Choroid plexus epithelial cell (primary cell): ENCODE measurements around the gene SLC47A2.

ENCODE experiments used
- DNase-seq: peaks from one replicate; pipeline ENCODE4 v3.0.0-alpha.2; 2010; ENCODE audit warnings: low read depth
- H3K4me3 ChIP-seq: 2 replicates; pipeline ENCODE4 v1.5.1; 2011; ENCODE audit warnings: low read depth, mild to moderate bottlenecking, control low read depth, low read length, moderate library complexity
- TF ChIP-seq, protein P1 (sequence below): conservative IDR thresholded peaks from 2 replicates; pipeline ENCODE4 v1.5.1; 2011; ENCODE audit warnings: low read depth, mild to moderate bottlenecking, control low read depth, inconsistent platforms, low read length, moderate library complexity

SLC47A2 gene

GRCh38 chr17:19753051-19753509 is 36.7 kb upstream of the SLC47A2 start:
- TF ChIP-seq, protein P1, sequence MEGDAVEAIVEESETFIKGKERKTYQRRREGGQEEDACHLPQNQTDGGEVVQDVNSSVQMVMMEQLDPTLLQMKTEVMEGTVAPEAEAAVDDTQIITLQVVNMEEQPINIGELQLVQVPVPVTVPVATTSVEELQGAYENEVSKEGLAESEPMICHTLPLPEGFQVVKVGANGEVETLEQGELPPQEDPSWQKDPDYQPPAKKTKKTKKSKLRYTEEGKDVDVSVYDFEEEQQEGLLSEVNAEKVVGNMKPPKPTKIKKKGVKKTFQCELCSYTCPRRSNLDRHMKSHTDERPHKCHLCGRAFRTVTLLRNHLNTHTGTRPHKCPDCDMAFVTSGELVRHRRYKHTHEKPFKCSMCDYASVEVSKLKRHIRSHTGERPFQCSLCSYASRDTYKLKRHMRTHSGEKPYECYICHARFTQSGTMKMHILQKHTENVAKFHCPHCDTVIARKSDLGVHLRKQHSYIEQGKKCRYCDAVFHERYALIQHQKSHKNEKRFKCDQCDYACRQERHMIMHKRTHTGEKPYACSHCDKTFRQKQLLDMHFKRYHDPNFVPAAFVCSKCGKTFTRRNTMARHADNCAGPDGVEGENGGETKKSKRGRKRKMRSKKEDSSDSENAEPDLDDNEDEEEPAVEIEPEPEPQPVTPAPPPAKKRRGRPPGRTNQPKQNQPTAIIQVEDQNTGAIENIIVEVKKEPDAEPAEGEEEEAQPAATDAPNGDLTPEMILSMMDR = no peak
- H3K4me3 ChIP-seq = no peak overlapping the region
- peak; percentile 51 for DNase-seq

DNA sequence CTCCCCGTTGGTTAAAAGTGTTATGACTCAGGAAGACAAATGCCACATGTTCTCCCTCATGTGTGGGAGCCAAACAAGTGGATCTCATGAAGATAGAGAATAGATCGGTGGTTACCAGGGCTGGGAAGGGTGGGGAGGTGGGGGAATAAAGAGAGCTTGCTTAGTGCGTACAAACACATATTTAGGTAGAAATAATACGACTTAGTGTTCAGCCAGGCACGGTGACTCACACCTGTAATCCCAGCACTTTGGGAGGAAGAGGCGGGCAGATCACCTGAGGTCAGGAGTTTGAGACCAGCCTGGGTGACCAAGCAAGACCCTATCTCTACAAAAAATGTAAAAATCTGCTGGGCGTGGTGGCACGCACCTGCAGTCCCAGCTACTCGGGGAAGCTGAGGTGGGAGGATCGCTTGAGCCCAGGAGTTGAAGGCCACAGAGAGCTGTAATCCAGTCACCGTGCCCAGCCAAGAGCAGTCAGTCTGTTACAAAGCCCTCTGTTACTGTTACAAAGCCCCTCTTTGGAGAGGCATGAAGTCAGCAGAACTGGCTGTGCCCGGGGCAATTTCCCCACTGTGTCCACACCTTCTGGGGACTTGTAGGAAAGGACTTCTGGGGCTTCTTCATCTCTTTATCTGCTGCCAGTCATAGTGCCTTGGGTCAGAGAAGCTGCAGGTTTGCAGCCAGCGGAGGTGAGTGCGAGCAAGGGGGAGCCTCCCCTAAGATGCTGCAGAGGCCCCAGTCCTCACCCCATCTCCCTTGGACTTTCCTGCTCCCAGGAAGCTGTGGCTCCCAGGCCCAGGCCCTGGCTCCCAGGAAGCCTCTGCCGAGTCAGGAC is 36.0 kb upstream of the SLC47A2 start:
- TF ChIP-seq, protein P1 = no peak
- no peak overlapping the region for H3K4me3 ChIP-seq
- no peak for DNase-seq

- no peak overlapping the region for H3K4me3 ChIP-seq
- TF ChIP-seq, protein P1 = no peak
- DNase-seq = no peak
Measured at GRCh38 chr17:19750835-19751234, 34.5 kb upstream of the SLC47A2 start.

DNA sequence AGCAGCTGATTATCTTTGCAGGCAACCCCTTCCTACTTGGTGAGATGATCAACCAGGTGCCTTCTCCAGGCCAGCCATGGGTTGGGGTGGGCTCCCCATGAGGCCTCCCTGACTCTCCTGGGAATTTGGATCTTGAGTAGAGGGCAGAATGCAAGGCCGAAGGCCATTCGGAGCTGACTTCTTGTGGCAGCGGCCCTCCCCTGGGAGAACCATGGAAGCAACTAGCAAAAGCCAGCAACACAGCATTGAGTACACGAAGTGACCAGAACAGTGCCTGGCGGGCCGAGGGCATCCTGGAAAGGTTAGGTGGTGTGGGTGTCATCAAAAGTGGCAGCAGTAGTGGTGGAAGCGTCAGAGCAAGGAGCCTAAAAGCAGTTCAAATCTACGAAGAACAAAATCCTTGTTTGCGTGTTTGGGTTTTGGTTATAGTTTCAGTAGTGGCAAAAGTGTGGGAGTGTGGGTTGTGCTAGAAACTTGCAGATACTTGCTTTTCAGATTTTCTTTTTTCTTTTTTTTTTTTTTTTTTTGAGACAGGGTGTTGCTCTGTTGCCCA is 33.7 kb upstream of the SLC47A2 start:
- no peak overlapping the region for H3K4me3 ChIP-seq
- no peak for DNase-seq
- TF ChIP-seq, protein P1 = no peak

DNA sequence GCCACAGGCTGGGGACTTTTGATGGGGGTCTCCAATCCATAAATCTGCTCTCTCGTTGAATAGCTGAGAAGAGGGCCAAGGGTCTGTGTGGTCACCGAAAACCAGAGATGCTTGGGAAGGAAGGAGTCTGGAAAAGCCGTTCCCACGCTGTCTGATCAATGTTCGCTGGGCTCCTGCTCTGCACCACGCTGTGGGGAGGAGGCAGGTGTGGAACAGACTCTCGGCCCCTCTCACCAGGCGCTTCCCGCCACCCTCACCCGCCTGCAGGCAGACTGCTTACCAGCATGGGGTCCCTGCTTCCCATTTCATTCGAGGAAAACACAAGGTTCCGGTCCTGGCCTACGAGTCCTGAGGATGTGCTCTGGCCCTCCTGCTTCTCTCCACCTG is 32.4 kb upstream of the SLC47A2 start:
- TF ChIP-seq, protein P1 = no peak
- no peak overlapping the region for H3K4me3 ChIP-seq
- no peak for DNase-seq

DNA sequence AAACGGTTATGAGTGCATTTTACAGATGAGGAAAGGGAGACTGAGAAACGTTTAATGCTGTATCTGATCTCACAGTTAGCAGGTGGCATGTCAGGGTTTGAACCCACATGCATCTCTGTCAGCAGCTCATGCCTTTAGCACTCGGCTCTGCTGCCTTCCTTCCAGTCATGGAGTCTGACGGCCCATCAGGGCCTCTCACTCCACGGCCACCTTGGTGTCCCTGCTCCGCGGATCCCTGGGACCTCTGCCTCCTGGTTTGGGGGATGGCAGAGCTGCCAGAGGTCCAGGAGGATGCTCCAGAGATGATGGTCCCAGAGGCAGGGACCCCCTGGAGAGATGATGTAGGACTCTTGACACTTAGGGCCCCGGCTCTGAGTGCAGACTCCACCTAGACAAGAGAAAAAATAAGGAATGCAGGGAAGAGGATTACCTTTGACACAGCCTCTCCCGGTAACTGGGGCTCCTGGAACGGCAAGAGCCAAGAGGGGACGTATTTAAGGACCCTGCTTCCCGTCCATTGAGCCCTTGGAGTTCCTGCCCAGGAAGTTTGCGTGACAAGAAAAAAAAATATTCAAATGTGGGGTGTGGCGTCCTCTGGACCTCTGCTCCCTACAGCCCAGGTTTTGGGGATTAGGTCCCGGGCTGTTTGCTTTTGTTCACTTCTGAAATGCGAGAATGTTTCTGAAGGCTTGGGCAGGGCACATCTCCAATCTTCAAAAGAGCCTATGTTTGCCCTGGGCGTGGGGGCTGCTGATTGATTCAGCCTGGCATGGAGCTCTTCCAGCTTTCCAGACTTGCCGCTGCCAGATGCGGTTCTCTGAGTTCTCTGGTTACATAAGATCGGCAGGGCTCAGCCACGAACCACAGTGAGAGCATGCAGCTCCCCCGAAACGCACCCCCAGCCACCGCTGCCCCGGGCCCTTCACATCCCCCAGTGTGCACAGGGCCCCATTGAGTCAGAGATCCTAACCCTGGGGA is 31.7 kb upstream of the SLC47A2 start, which contains the start of gene ALDH3A1:
Gene ALDH3A1 (minus strand): TSS at position 470 of the 978 bp plus-strand sequence. CDS start 3,169 bp downstream, outside the sequence.
- TF ChIP-seq, protein P1 = no peak
- H3K4me3 ChIP-seq = no peak within 1 kb of the TSS
- DNase-seq = no peak
